ENCODE results near the gene PCNX1.

- TF ChIP-seq CTCF (IDR thresholded peaks at IDR 0.05): no peak
- no peak for TF ChIP-seq POLR2A (IDR thresholded peaks at IDR 0.05)
Measured at GRCh38 chr14:70902184-70902583, 5.1 kb upstream of the PCNX1 start.

All from esophagus squamous epithelium (tissue), 4 donors.